WTC11 (cell line): Measurements from ENCODE around the gene NLRP5. TPM values are rescaled to one million over a fixed set of nuclear protein-coding genes. Genes with fewer than 3 reads are reported as not detected.
"Not testable (repeated sequence)": the region's sequence is repeated elsewhere in the genome, so short reads cannot be mapped to it uniquely, and the experiment has no call there.

Source experiments
- ATAC-seq: fragments of 200-7000 bp; cut with Tn5 transposase; 2 replicates; pipeline ENCODE4 v1.10.0; 2021; ENCODE audit warnings: mild to moderate bottlenecking, moderate library complexity
- CTCF ChIA-PET: fragments of 300-600 bp; sonication (Branson Sonifier 250); formaldehyde crosslinking; loops from one replicate; lab custom pipeline; 2021; ENCODE audit warnings: antibody characterized with exemption; lab: Charles Lee
- POLR2A ChIA-PET: fragments of 350-600 bp; sonication (Branson Sonifier 250); formaldehyde crosslinking; loops from one replicate; lab custom pipeline; 2021; ENCODE audit warnings: antibody characterized with exemption; lab: Charles Lee
- DNase-seq: peaks from one replicate; pipeline ENCODE4 v3.0.0; 2021; ENCODE audit warnings: low spot score
- H3K27ac Mint-ChIP-seq: 2 replicates; pipeline ENCODE4 v1.8.0; 2021; ENCODE audit warnings: mixed read lengths
- H3K27me3 Mint-ChIP-seq: 2 replicates; pipeline ENCODE4 v1.8.0; 2021; ENCODE audit warnings: low read depth, mild to moderate bottlenecking, moderate library complexity, mixed read lengths
- H3K36me3 Mint-ChIP-seq: 2 replicates; pipeline ENCODE4 v1.8.0; 2021; ENCODE audit warnings: mixed read lengths
- H3K4me1 Mint-ChIP-seq: 2 replicates; pipeline ENCODE4 v1.8.0; 2022; ENCODE audit warnings: mixed read lengths
- H3K4me3 Mint-ChIP-seq: 2 replicates; pipeline ENCODE4 v1.8.0; 2021; ENCODE audit warnings: mild to moderate bottlenecking, moderate library complexity, mixed read lengths
- H3K9me3 Mint-ChIP-seq: 2 replicates; pipeline ENCODE4 v1.8.0; 2021; ENCODE audit warnings: mixed read lengths
- GABPB1 ChIP-seq: sonication (generic); formaldehyde crosslinking; IDR thresholded peaks from 2 replicates; pipeline ENCODE4 v1.8.1; 2023; ENCODE audit warnings: mild to moderate bottlenecking, missing genetic modification reagents
- IRF2 ChIP-seq: sonication (generic); formaldehyde crosslinking; IDR thresholded peaks from 2 replicates; pipeline ENCODE4 v1.8.0; 2022; ENCODE audit warnings: low read depth, missing genetic modification reagents, borderline replicate concordance
- MYBL2 ChIP-seq: sonication (generic); formaldehyde crosslinking; IDR thresholded peaks from 2 replicates; pipeline ENCODE4 v1.8.1; 2023; ENCODE audit warnings: mild to moderate bottlenecking, moderate library complexity, missing genetic modification reagents
- NFATC4 ChIP-seq: fragments of 250-450 bp; sonication (Bioruptor Pico); IDR thresholded peaks from 2 replicates; pipeline ENCODE4 v1.9.0; 2021; ENCODE audit warnings: mild to moderate bottlenecking
- SMAD3 ChIP-seq: sonication (generic); formaldehyde crosslinking; IDR thresholded peaks from 2 replicates; pipeline ENCODE4 v1.8.0; 2022; ENCODE audit warnings: missing genetic modification reagents, mild to moderate bottlenecking, borderline replicate concordance
- TEAD4 ChIP-seq: sonication (generic); formaldehyde crosslinking; IDR thresholded peaks from 2 replicates; pipeline ENCODE4 v1.8.0; 2022; ENCODE audit warnings: mild to moderate bottlenecking, missing genetic modification reagents
- TP53 ChIP-seq: sonication (generic); formaldehyde crosslinking; IDR thresholded peaks from 2 replicates; pipeline ENCODE4 v1.8.1; 2023; ENCODE audit warnings: mild to moderate bottlenecking, missing genetic modification reagents
- ZNF232 ChIP-seq: sonication (generic); formaldehyde crosslinking; IDR thresholded peaks from 2 replicates; pipeline ENCODE4 v1.8.0; 2022; ENCODE audit warnings: mild to moderate bottlenecking, missing genetic modification reagents
- ZNF263 ChIP-seq: sonication (generic); formaldehyde crosslinking; IDR thresholded peaks from 2 replicates; pipeline ENCODE4 v1.8.1; 2022; ENCODE audit warnings: low read depth, mild to moderate bottlenecking, moderate library complexity, missing genetic modification reagents
- total RNA-seq: library from RNA; stranded (reverse); gene quantifications from 3 replicates; pipeline ENCODE4 v1.2.3, GENCODE V29; 2021
- TF ChIP-seq, protein P1 (sequence below): sonication (generic); formaldehyde crosslinking; IDR thresholded peaks from 2 replicates; pipeline ENCODE4 v1.8.1; 2022; ENCODE audit warnings: low read depth, missing genetic modification reagents, borderline replicate concordance
- TF ChIP-seq, protein P2 (sequence below): sonication (generic); formaldehyde crosslinking; IDR thresholded peaks from 2 replicates; pipeline ENCODE4 v1.8.1; 2022; ENCODE audit warnings: missing genetic modification reagents, borderline replicate concordance
- TF ChIP-seq, protein P3 (sequence below): sonication (generic); formaldehyde crosslinking; IDR thresholded peaks from 2 replicates; pipeline ENCODE4 v1.8.1; 2023; ENCODE audit warnings: mild to moderate bottlenecking, moderate library complexity, missing genetic modification reagents
- TF ChIP-seq, protein P4 (sequence below): sonication (generic); formaldehyde crosslinking; conservative IDR thresholded peaks from 2 replicates; pipeline ENCODE4 v1.8.1; 2023; ENCODE audit warnings: mild to moderate bottlenecking, low read depth, missing genetic modification reagents, moderate library complexity

NLRP5 gene
- total RNA-seq, 1 experiment from 2014 or later: not detected

DNA sequence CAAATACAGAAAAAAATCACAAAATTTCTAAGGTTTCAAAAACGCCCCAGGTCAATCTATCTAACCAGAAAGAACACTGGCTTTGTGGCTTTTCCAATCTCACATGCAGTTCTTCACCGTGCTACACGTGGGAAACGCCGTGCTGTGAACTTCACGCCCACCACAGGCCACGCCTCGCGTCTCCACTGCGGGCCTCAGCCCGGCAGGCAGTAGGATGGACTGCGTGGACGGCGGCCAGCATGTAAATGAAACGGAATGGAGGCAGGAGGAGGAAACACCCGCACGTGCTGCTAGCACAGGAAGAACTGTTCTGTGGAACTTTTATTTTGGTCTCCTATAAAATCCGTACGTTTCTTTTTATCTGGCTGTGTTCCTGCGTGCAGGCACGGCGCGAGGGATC is 110.7 kb downstream of the NLRP5 start:
- CTCF ChIA-PET: interaction anchor here (1.0 to 2.6 kb wide), 4 partner anchors 12 to 426 kb away, joined by 3 to 7 read pairs (median 4); no protein-coding TSS in a partner anchor
- TF ChIP-seq, protein P1, sequence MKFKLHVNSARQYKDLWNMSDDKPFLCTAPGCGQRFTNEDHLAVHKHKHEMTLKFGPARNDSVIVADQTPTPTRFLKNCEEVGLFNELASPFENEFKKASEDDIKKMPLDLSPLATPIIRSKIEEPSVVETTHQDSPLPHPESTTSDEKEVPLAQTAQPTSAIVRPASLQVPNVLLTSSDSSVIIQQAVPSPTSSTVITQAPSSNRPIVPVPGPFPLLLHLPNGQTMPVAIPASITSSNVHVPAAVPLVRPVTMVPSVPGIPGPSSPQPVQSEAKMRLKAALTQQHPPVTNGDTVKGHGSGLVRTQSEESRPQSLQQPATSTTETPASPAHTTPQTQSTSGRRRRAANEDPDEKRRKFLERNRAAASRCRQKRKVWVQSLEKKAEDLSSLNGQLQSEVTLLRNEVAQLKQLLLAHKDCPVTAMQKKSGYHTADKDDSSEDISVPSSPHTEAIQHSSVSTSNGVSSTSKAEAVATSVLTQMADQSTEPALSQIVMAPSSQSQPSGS: no peak
- TF ChIP-seq IRF2: no peak
- TF ChIP-seq ZNF263 (CRISPR knock-in tag): no peak
- no peak for TF ChIP-seq ZNF232 (CRISPR knock-in tag)
- H3K36me3 Mint-ChIP-seq: peaks cover 46% of the 10 kb centered on the region
- POLR2A ChIA-PET: no interaction called here
- ATAC-seq: no peak
- peaks cover 7% of the 10 kb centered on the region; the same call in 1 of the 2 replicates for H3K4me1 Mint-ChIP-seq
- no peak overlapping the region for H3K27ac Mint-ChIP-seq
- H3K4me3 Mint-ChIP-seq: no peak overlapping the region
- DNase-seq: no peak
- peaks cover 4% of the 10 kb centered on the region; the same call in 1 of the 2 replicates for H3K9me3 Mint-ChIP-seq
- no peaks in the 10 kb centered on the region for H3K27me3 Mint-ChIP-seq

DNA sequence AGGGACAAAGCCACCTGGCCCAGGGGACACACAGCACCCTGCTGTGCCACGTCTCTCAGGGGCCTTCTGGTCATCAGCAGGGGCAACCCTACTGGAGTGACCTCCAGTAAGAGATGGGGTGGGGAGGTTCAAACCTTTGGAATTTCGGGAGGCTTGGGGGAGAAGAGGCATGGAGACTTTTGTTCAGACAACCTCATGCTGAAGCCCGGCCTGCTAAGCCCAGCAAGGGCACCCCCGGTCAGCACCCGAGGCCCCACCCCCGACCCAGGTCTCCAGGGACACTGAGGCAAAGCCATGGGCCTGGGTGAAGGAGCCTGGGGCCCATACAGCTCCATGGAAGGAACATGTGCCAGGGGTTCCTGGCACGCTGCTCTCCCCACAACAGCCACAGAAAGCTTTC is 111.2 kb downstream of the NLRP5 start:
- no peak for DNase-seq
- ATAC-seq: no peak
- H3K9me3 Mint-ChIP-seq: peaks cover 3% of the 10 kb centered on the region; the same call in 1 of the 2 replicates
- peaks cover 44% of the 10 kb centered on the region for H3K36me3 Mint-ChIP-seq
- peaks cover 3% of the 10 kb centered on the region; the same call in 1 of the 2 replicates for H3K4me1 Mint-ChIP-seq
- H3K27ac Mint-ChIP-seq: no peak overlapping the region
- ChIA-PET POLR2A (no interaction called here), CTCF (interaction anchor here (0.6 kb wide), 1 partner anchor 81 kb away, joined by 3 read pairs; no protein-coding TSS in a partner anchor)
- no peak overlapping the region for H3K4me3 Mint-ChIP-seq
- no peaks in the 10 kb centered on the region for H3K27me3 Mint-ChIP-seq
- no peak for TF ChIP-seq SMAD3 (CRISPR knock-in tag)
- TF ChIP-seq MYBL2 (CRISPR knock-in tag): no peak
- TF ChIP-seq TEAD4 (CRISPR knock-in tag): no peak
- no peak for TF ChIP-seq IRF2
- no peak for TF ChIP-seq TP53 (CRISPR knock-in tag)
- no peak for TF ChIP-seq GABPB1
- no peak for TF ChIP-seq NFATC4 (CRISPR knock-in tag)
- TF ChIP-seq, protein P2, sequence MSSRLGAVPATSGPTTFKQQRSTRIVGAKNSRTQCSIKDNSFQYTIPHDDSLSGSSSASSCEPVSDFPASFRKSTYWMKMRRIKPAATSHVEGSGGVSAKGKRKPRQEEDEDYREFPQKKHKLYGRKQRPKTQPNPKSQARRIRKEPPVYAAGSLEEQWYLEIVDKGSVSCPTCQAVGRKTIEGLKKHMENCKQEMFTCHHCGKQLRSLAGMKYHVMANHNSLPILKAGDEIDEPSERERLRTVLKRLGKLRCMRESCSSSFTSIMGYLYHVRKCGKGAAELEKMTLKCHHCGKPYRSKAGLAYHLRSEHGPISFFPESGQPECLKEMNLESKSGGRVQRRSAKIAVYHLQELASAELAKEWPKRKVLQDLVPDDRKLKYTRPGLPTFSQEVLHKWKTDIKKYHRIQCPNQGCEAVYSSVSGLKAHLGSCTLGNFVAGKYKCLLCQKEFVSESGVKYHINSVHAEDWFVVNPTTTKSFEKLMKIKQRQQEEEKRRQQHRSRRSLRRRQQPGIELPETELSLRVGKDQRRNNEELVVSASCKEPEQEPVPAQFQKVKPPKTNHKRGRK (CRISPR knock-in tag): no peak
- TF ChIP-seq, protein P3, sequence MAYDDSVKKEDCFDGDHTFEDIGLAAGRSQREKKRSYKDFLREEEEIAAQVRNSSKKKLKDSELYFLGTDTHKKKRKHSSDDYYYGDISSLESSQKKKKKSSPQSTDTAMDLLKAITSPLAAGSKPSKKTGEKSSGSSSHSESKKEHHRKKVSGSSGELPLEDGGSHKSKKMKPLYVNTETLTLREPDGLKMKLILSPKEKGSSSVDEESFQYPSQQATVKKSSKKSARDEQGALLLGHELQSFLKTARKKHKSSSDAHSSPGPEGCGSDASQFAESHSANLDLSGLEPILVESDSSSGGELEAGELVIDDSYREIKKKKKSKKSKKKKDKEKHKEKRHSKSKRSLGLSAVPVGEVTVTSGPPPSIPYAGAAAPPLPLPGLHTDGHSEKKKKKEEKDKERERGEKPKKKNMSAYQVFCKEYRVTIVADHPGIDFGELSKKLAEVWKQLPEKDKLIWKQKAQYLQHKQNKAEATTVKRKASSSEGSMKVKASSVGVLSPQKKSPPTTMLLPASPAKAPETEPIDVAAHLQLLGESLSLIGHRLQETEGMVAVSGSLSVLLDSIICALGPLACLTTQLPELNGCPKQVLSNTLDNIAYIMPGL (CRISPR knock-in tag): no peak
- TF ChIP-seq, protein P4, sequence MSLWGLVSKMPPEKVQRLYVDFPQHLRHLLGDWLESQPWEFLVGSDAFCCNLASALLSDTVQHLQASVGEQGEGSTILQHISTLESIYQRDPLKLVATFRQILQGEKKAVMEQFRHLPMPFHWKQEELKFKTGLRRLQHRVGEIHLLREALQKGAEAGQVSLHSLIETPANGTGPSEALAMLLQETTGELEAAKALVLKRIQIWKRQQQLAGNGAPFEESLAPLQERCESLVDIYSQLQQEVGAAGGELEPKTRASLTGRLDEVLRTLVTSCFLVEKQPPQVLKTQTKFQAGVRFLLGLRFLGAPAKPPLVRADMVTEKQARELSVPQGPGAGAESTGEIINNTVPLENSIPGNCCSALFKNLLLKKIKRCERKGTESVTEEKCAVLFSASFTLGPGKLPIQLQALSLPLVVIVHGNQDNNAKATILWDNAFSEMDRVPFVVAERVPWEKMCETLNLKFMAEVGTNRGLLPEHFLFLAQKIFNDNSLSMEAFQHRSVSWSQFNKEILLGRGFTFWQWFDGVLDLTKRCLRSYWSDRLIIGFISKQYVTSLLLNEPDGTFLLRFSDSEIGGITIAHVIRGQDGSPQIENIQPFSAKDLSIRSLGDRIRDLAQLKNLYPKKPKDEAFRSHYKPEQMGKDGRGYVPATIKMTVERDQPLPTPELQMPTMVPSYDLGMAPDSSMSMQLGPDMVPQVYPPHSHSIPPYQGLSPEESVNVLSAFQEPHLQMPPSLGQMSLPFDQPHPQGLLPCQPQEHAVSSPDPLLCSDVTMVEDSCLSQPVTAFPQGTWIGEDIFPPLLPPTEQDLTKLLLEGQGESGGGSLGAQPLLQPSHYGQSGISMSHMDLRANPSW (CRISPR knock-in tag): no peak

DNA sequence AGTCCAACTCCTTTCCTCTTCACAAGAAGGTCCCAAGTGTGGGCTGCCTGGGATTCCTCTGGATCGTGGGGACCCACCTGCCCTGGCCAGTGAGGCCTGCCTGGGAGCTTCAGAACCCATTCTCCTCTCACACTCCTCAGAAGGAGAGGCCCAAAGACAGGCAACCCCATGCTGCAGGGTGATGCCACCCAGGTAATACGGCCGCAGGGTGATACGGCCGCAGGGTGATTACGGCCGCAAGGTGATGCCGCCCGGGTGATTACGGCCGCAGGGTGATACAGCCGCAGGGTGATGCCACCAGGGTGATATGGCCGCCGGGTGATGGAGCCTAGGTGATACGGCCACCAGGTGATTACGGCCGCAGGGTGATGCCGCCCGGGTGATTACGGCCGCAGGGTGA is 111.7 kb downstream of the NLRP5 start:
- DNase-seq, H3K27me3 Mint-ChIP-seq, H3K27ac Mint-ChIP-seq, POLR2A ChIA-PET, H3K4me1 Mint-ChIP-seq, ATAC-seq, H3K4me3 Mint-ChIP-seq, H3K9me3 Mint-ChIP-seq: not testable (repeated sequence)
- CTCF ChIA-PET: interaction anchor here (0.6 kb wide), 1 partner anchor 80 kb away, joined by 3 read pairs; no protein-coding TSS in a partner anchor
- H3K36me3 Mint-ChIP-seq: peaks cover 39% of the 10 kb centered on the region
